CD4-positive, alpha-beta T cell (primary cell): Measurements from ENCODE around the gene ZC3H18. TPM values are rescaled to one million over a fixed set of nuclear protein-coding genes. Genes with fewer than 3 reads are reported as not detected.
A peak's percentile ranks its signal among the peaks of the same experiment; 100 is the strongest.

ENCODE experiments used
- ATAC-seq: fragments of 200-7000 bp; cut with Tn5 transposase; one replicate; pipeline ENCODE4 v1.10.0; 2022; ENCODE audit warnings: mild to moderate bottlenecking; ENCODE audit not compliant: poor library complexity
- CTCF ChIA-PET: fragments of 350-600 bp; sonication (Branson Sonifier 250); formaldehyde crosslinking; loops from one replicate; lab custom pipeline; 2021; ENCODE audit warnings: antibody characterized with exemption, inconsistent platforms; lab: Charles Lee
- POLR2A ChIA-PET: fragments of 350-600 bp; sonication (Branson Sonifier 250); formaldehyde crosslinking; loops from one replicate; lab custom pipeline; 2021; ENCODE audit warnings: antibody characterized with exemption, inconsistent platforms; lab: Charles Lee
- DNase-seq, 14 experiments: peaks; one replicate each; pipeline ENCODE4 v3.0.0-alpha.2; 2013 to 2020; ENCODE audit warnings: mixed read lengths in 2 of 14
- H3K27ac ChIP-seq, 2 donors: one replicate each; pipeline versions ENCODE4 v1.5.1 to v1.7.0; 2013; ENCODE audit warnings: low read length in 2 of 2, low read depth in 1 of 2, mild to moderate bottlenecking in 1 of 2
- H3K27me3 ChIP-seq, 2 experiments: 1 replicate in 1 of 2; 2 replicates in 1 of 2; pipeline versions ENCODE4 v1.6.1 to v1.7.0; 2013; ENCODE audit warnings: low read length in 2 of 2, control low read depth in 1 of 2, mild to moderate bottlenecking in 1 of 2, moderate library complexity in 1 of 2; ENCODE audit not compliant: insufficient read depth in 2 of 2, control insufficient read depth in 1 of 2
- H3K36me3 ChIP-seq: one replicate; pipeline ENCODE4 v1.6.1; 2013; ENCODE audit warnings: low read length, control low read depth; ENCODE audit not compliant: insufficient read depth
- H3K4me1 ChIP-seq: one replicate; pipeline ENCODE4 v1.6.1; 2013; ENCODE audit warnings: low read length, control low read depth; ENCODE audit not compliant: insufficient read depth
- H3K4me3 ChIP-seq: one replicate; pipeline ENCODE4 v1.5.1; 2013; ENCODE audit warnings: mild to moderate bottlenecking, low read length, moderate library complexity
- H3K9me3 ChIP-seq, 2 experiments: 1 replicate in 1 of 2; 2 replicates in 1 of 2; pipeline versions ENCODE4 v1.6.1 to v1.7.0; 2013; ENCODE audit warnings: low read length in 2 of 2, mild to moderate bottlenecking in 2 of 2, control low read depth in 1 of 2, moderate library complexity in 1 of 2; ENCODE audit not compliant: control insufficient read depth in 1 of 2, insufficient read depth in 1 of 2
- H3K27ac Mint-ChIP-seq: one replicate; pipeline ENCODE4 v1.8.0; 2020; ENCODE audit warnings: mixed read lengths
- H3K27me3 Mint-ChIP-seq: one replicate; pipeline ENCODE4 v1.8.0; 2021; ENCODE audit warnings: mixed read lengths
- H3K36me3 Mint-ChIP-seq: one replicate; pipeline ENCODE4 v1.8.0; 2021; ENCODE audit warnings: low read depth, mixed read lengths
- H3K4me1 Mint-ChIP-seq: one replicate; pipeline ENCODE4 v1.8.0; 2021; ENCODE audit warnings: low read depth, mixed read lengths
- H3K4me3 Mint-ChIP-seq: one replicate; pipeline ENCODE4 v1.8.0; 2020; ENCODE audit warnings: mild to moderate bottlenecking, mixed read lengths
- H3K9me3 Mint-ChIP-seq: one replicate; pipeline ENCODE4 v1.8.0; 2020; ENCODE audit warnings: mixed read lengths
- CTCF ChIP-seq: fragments of 200-600 bp; IDR thresholded peaks from one replicate; pipeline ENCODE4 v1.8.0; 2022; ENCODE audit warnings: antibody characterized with exemption, mild to moderate bottlenecking
- intact Hi-C, 2 experiments: fragments of 100-400 bp; cut with DNase I in 1 of 2; cut with micrococcal nuclease in 1 of 2; formaldehyde crosslinking; loops; one replicate each; pipeline versions ENCODE4 v1.15.1 to v1.9.0; 2023 to 2025; cut with DNase I, micrococcal nuclease
- total RNA-seq, 174 experiments: library from RNA in 2 of 174; stranded (reverse) in 2 of 174; gene quantifications; one replicate each; pipeline ENCODE4 v1.2.3 and lab custom pipeline; 2021 to 2026

ZC3H18 gene
- total RNA-seq, 2 experiments from 2014 or later: 92.6 to 93.7 TPM

GRCh38 chr16:88626646-88627045, 56.4 kb downstream of the ZC3H18 start:
- Histone ChIP-seq H3K4me1 (peaks cover 14% of the 10 kb centered on the region), H3K27me3 (no peaks in the 10 kb centered on the region), H3K4me3 (no peak overlapping the region), H3K36me3 (peaks cover 85% of the 10 kb centered on the region), H3K27ac (no peak overlapping the region), H3K9me3 (no peaks in the 10 kb centered on the region)
- ChIA-PET POLR2A (no interaction called here), CTCF (no interaction called here)
- Mint-ChIP-seq H3K9me3 (no peaks in the 10 kb centered on the region), H3K27me3 (no peaks in the 10 kb centered on the region), H3K27ac (peak overlapping the region; percentile 62), H3K4me3 (no peak overlapping the region), H3K36me3 (peaks cover 75% of the 10 kb centered on the region), H3K4me1 (no peaks in the 10 kb centered on the region)
- TF ChIP-seq CTCF: no peak
- ATAC-seq (no peak), DNase-seq (no peak)
- intact Hi-C loops: no loop called here

- POLR2A ChIA-PET: no interaction called here
- DNase-seq (no peak), ATAC-seq (no peak)
- intact Hi-C loops: no loop called here
- H3K4me3 ChIP-seq: no peak overlapping the region
- peaks cover 80% of the 10 kb centered on the region for H3K36me3 ChIP-seq
- no peaks in the 10 kb centered on the region for H3K27me3 ChIP-seq
- peaks cover 8% of the 10 kb centered on the region for H3K4me1 ChIP-seq
- H3K4me1 Mint-ChIP-seq: no peaks in the 10 kb centered on the region
- H3K27ac Mint-ChIP-seq: peak overlapping the region; percentile 24
- TF ChIP-seq CTCF: no peak
- H3K27ac ChIP-seq: no peak overlapping the region
- no peak overlapping the region for H3K4me3 Mint-ChIP-seq
- H3K9me3 ChIP-seq: no peaks in the 10 kb centered on the region
- CTCF ChIA-PET: no interaction called here
- H3K27me3 Mint-ChIP-seq: no peaks in the 10 kb centered on the region
- H3K9me3 Mint-ChIP-seq: no peaks in the 10 kb centered on the region
- peaks cover 72% of the 10 kb centered on the region for H3K36me3 Mint-ChIP-seq
These were observed 57.6 kb downstream of the ZC3H18 start for GRCh38 chr16:88627531-88628411.

- Mint-ChIP-seq H3K4me1 (no peaks in the 10 kb centered on the region), H3K4me3 (no peak overlapping the region), H3K27me3 (no peaks in the 10 kb centered on the region), H3K9me3 (no peaks in the 10 kb centered on the region), H3K36me3 (peaks cover 65% of the 10 kb centered on the region), H3K27ac (no peak overlapping the region)
- intact Hi-C loops: no loop called here
- ChIA-PET POLR2A (interaction anchor here (1.4 kb wide), 1 partner anchor 75 kb away, joined by 3 read pairs; no protein-coding TSS in a partner anchor), CTCF (interaction anchor here (0.6 kb wide), 1 partner anchor 8 kb away, joined by 3 read pairs; no protein-coding TSS in a partner anchor)
- peak; percentile 21 for TF ChIP-seq CTCF
- Histone ChIP-seq H3K4me3 (no peak overlapping the region), H3K36me3 (peaks cover 72% of the 10 kb centered on the region), H3K4me1 (peaks cover 13% of the 10 kb centered on the region), H3K27ac (no peak overlapping the region), H3K27me3 (no peaks in the 10 kb centered on the region), H3K9me3 (no peaks in the 10 kb centered on the region)
- DNase-seq: no peak
- ATAC-seq: no peak
These were observed 58.3 kb downstream of the ZC3H18 start for GRCh38 chr16:88628512-88628974.
